HepG2 (cell line): ENCODE results near the gene SMARCE1. TPM values are rescaled to one million over a fixed set of nuclear protein-coding genes. Genes with fewer than 3 reads are reported as not detected.

Source experiments
- FOXA3 ChIP-seq: IDR thresholded peaks from 2 replicates; pipeline ENCODE4 v1.6.1; 2016; ENCODE audit warnings: missing genetic modification reagents, missing compliant biosample characterization
- HOXA3 ChIP-seq: sonication (generic); formaldehyde crosslinking; IDR thresholded peaks from 2 replicates; pipeline ENCODE4 v1.5.0; 2020; ENCODE audit warnings: missing genetic modification reagents
- IRF9 ChIP-seq: sonication (generic); formaldehyde crosslinking; IDR thresholded peaks from 2 replicates; pipeline ENCODE4 v1.8.0; 2022; ENCODE audit warnings: missing genetic modification reagents, mild to moderate bottlenecking, borderline replicate concordance
- NFYB ChIP-seq: sonication (generic); formaldehyde crosslinking; IDR thresholded peaks from 2 replicates; pipeline ENCODE4 v1.4.0; 2020; ENCODE audit warnings: missing genetic modification reagents
- NFYC ChIP-seq: IDR thresholded peaks from 2 replicates; pipeline ENCODE4 v1.6.1; 2016; ENCODE audit warnings: missing genetic modification reagents, missing compliant biosample characterization
- RAD51 ChIP-seq: fragments of 450-650 bp; IDR thresholded peaks from 2 replicates; pipeline ENCODE4 v1.6.1; 2016; ENCODE audit warnings: borderline replicate concordance
- SYNCRIP ChIP-seq: fragments of 200-400 bp; formaldehyde crosslinking; IDR thresholded peaks from 2 replicates; pipeline ENCODE4 v1.6.1; 2018; ENCODE audit warnings: mild to moderate bottlenecking, low read depth, low read length; ENCODE audit not compliant: insufficient read depth
- THAP11 ChIP-seq: IDR thresholded peaks from 2 replicates; pipeline ENCODE4 v1.6.1; 2016; ENCODE audit warnings: missing biosample characterization, missing genetic modification reagents
- USF2 ChIP-seq, 2 experiments: sonication (generic) in 1 of 2; formaldehyde crosslinking in 1 of 2; IDR thresholded peaks; 2 replicates each; pipeline versions ENCODE4 v1.5.1 to v1.6.1; 2011 to 2020; ENCODE audit warnings: borderline replicate concordance in 1 of 2, low read depth in 1 of 2, low read length in 1 of 2, mild to moderate bottlenecking in 1 of 2, missing genetic modification reagents in 1 of 2, moderate library complexity in 1 of 2
- ZMYM4 ChIP-seq: sonication (generic); formaldehyde crosslinking; IDR thresholded peaks from 2 replicates; pipeline ENCODE4 v1.8.1; 2023; ENCODE audit warnings: mild to moderate bottlenecking, missing genetic modification reagents
- ZNF143 ChIP-seq: sonication (generic); formaldehyde crosslinking; IDR thresholded peaks from 2 replicates; pipeline ENCODE4 v1.4.0; 2020; ENCODE audit warnings: missing genetic modification reagents
- ZNF317 ChIP-seq: sonication (generic); formaldehyde crosslinking; IDR thresholded peaks from 2 replicates; pipeline ENCODE4 v1.5.0; 2020; ENCODE audit warnings: mild to moderate bottlenecking, missing genetic modification reagents
- ZNF605 ChIP-seq: sonication (generic); formaldehyde crosslinking; IDR thresholded peaks from 2 replicates; pipeline ENCODE4 v1.8.0; 2022; ENCODE audit warnings: mild to moderate bottlenecking, missing genetic modification reagents
- ZNF747 ChIP-seq: sonication (generic); formaldehyde crosslinking; IDR thresholded peaks from 2 replicates; pipeline ENCODE4 v1.8.1; 2023; ENCODE audit warnings: missing genetic modification reagents, mild to moderate bottlenecking, borderline replicate concordance
- polyA plus RNA-seq, 8 experiments: library from polyadenylated mRNA; depleted of rRNA in 3 of 8; stranded (reverse) in 7 of 8; unstranded in 1 of 8; fragments of >200 nt; fragmentation: Illumina TruSeq in 4 of 8; extraction: Trizol in 4 of 8; gene quantifications; 2 replicates each; pipeline versions ENCODE4 v1.2.1 to v1.2.3, GENCODE V29; 2011 to 2016; ENCODE audit warnings: low read depth in 4 of 8, missing spikeins in 1 of 8, mixed read lengths in 1 of 8; ENCODE audit not compliant: insufficient read depth in 1 of 8
- total RNA-seq, 5 experiments: library from RNA; depleted of rRNA; stranded (reverse); fragments of >200 nt; fragmentation: Illumina TruSeq; extraction: Trizol; gene quantifications; 2 replicates each; pipeline ENCODE4 v1.2.3, GENCODE V29; 2016; ENCODE audit warnings: low read depth in 1 of 5

SMARCE1 gene
- total and polyA plus RNA-seq, 2 of the 13 experiments (the other 11 are each of a cell fraction or from before 2014, with no cell fraction given): 43.5 to 127 TPM

- TF ChIP-seq THAP11 (CRISPR knock-in tag): peak; percentile 84
- peak; percentile 73 for TF ChIP-seq ZNF143 (CRISPR knock-in tag)
- 0 out of 2 replicates have a peak, but pooled peaks have one; percentile 17 for TF ChIP-seq ZMYM4
- peak; percentile 20; the same call in 1 of the 2 replicates for TF ChIP-seq ZNF605
- no peak for TF ChIP-seq SYNCRIP
- TF ChIP-seq NFYB (CRISPR knock-in tag): peak; percentile 72
- peak; percentile 14; the same call in 1 of the 2 replicates for TF ChIP-seq FOXA3 (CRISPR knock-in tag)
- peak; percentile 75 for TF ChIP-seq RAD51
- no peak for TF ChIP-seq IRF9 (CRISPR knock-in tag)
- TF ChIP-seq ZNF747 (CRISPR knock-in tag): no peak
- peak; percentile 82 for TF ChIP-seq NFYC (CRISPR knock-in tag)
- peak; percentile 82 for TF ChIP-seq USF2 (IDR thresholded peaks at IDR 0.05; ENCODE audit: low read depth, low read length)
- peak; percentile 78; the same call in 1 of the 2 replicates for TF ChIP-seq USF2 (CRISPR knock-in tag; IDR thresholded peaks at IDR 0.05; ENCODE audit: borderline replicate concordance)
- no peak for TF ChIP-seq HOXA3 (CRISPR knock-in tag)
- TF ChIP-seq ZNF317 (CRISPR knock-in tag): 0 out of 2 replicates have a peak, but pooled peaks have one; percentile 31
These were observed 51.2 kb downstream of the SMARCE1 start (continued) for GRCh38 chr17:40596261-40596919.
